Measurements from ENCODE around the gene HINT3.

The HINT3 gene

DNA sequence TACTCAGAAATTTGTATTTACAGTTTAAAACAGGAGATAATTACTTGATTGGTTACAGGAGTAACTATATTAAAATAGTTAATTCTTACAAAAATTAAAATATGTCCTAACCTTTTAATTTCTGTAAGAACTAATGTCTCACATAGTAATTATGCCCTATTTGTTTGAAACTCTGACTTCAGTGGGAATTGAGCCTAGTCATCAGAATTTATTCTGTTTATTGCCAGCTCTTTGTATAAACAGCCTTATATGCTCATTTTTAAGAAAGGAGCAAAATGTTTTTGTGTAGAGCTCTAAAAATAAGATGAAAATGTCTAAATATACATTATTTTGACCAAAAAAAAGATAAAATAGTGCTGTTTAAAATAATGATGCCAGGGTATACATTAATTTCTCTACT, 51.2 kb downstream of the HINT3 start:
- Histone ChIP-seq H3K9ac (ENCODE audit: low read length) (no peak overlapping the region), H3K4me2 (ENCODE audit: low read depth, low read length, poor library complexity, severe bottlenecking) (no peak overlapping the region), H3K9me3 (ENCODE audit: insufficient read depth, low read length) (no peaks in the 10 kb centered on the region), H3F3A (ENCODE audit: insufficient read depth) (peaks cover 5% of the 10 kb centered on the region; the same call in 1 of the 2 replicates), H3K4me3 (ENCODE audit: insufficient read depth, low read length, poor library complexity, severe bottlenecking) (no peak overlapping the region), H3K27ac (ENCODE audit: low read depth, low read length) (no peak overlapping the region), H3K79me2 (ENCODE audit: insufficient read depth, low read length) (no peaks in the 10 kb centered on the region; the same call in 1 of the 2 replicates), H3K36me3 (ENCODE audit: low read length) (peaks cover 55% of the 10 kb centered on the region; the same call in 1 of the 2 replicates), H3K9me2 (replicated peaks; ENCODE audit: insufficient read depth, low read length) (no peaks in the 10 kb centered on the region), H2AFZ (ENCODE audit: low read depth, low read length, severe bottlenecking) (no peak overlapping the region), H4K20me1 (ENCODE audit: low read depth, low read length) (no peaks in the 10 kb centered on the region), H3K27me3 (ENCODE audit: low read length) (no peaks in the 10 kb centered on the region)
- no peak for TF ChIP-seq EZH2phosphoT487 (conservative IDR thresholded peaks at IDR 0.05; ENCODE audit: low read length)
- TF ChIP-seq, protein P1, sequence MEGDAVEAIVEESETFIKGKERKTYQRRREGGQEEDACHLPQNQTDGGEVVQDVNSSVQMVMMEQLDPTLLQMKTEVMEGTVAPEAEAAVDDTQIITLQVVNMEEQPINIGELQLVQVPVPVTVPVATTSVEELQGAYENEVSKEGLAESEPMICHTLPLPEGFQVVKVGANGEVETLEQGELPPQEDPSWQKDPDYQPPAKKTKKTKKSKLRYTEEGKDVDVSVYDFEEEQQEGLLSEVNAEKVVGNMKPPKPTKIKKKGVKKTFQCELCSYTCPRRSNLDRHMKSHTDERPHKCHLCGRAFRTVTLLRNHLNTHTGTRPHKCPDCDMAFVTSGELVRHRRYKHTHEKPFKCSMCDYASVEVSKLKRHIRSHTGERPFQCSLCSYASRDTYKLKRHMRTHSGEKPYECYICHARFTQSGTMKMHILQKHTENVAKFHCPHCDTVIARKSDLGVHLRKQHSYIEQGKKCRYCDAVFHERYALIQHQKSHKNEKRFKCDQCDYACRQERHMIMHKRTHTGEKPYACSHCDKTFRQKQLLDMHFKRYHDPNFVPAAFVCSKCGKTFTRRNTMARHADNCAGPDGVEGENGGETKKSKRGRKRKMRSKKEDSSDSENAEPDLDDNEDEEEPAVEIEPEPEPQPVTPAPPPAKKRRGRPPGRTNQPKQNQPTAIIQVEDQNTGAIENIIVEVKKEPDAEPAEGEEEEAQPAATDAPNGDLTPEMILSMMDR (IDR thresholded peaks at IDR 0.05; ENCODE audit: insufficient read depth, low read length, poor library complexity, severe bottlenecking) = no peak

DNA sequence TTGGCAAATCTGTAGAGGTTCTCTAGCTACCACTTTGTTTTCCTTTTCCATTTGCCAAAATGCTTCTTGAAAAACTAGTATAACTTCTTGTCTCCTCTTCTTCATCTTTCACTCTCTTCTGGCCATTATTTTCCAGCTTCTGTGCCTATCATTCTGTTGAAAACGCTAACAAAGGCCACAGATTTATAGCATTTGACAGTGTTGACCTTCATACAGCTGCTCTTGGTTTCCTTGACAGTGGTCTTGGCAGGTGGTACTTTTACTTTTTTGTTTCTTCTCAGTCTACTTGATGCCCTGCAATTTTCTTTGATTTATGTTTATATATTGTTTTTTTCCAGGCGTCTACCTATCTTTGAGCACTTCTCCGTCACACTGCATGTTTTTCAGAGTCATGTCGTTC, 53.5 kb downstream of the HINT3 start:
- H3K36me3 ChIP-seq (ENCODE audit: low read length) = peaks cover 50% of the 10 kb centered on the region; the same call in 1 of the 2 replicates
- H3K9me3 ChIP-seq (ENCODE audit: insufficient read depth, low read length) = no peaks in the 10 kb centered on the region
- no peaks in the 10 kb centered on the region for H3K9me2 ChIP-seq (replicated peaks; ENCODE audit: insufficient read depth, low read length)
- no peaks in the 10 kb centered on the region for H4K20me1 ChIP-seq (ENCODE audit: low read depth, low read length)
- no peak overlapping the region for H3K27ac ChIP-seq (ENCODE audit: low read depth, low read length)
- H3F3A ChIP-seq (ENCODE audit: insufficient read depth) = peaks cover 5% of the 10 kb centered on the region; the same call in 1 of the 2 replicates
- H3K27me3 ChIP-seq (ENCODE audit: low read length) = no peaks in the 10 kb centered on the region
- H3K79me2 ChIP-seq (ENCODE audit: insufficient read depth, low read length) = no peaks in the 10 kb centered on the region; the same call in 1 of the 2 replicates
- H2AFZ ChIP-seq (ENCODE audit: low read depth, low read length, severe bottlenecking) = no peak overlapping the region
- H3K4me3 ChIP-seq (ENCODE audit: insufficient read depth, low read length, poor library complexity, severe bottlenecking) = no peak overlapping the region
- H3K4me2 ChIP-seq (ENCODE audit: low read depth, low read length, poor library complexity, severe bottlenecking) = no peak overlapping the region
- TF ChIP-seq EZH2phosphoT487 (conservative IDR thresholded peaks at IDR 0.05; ENCODE audit: low read length) = no peak
- TF ChIP-seq, protein P1 (IDR thresholded peaks at IDR 0.05; ENCODE audit: insufficient read depth, low read length, poor library complexity, severe bottlenecking) = no peak
- H3K9ac ChIP-seq (ENCODE audit: low read length) = no peak overlapping the region

DNA sequence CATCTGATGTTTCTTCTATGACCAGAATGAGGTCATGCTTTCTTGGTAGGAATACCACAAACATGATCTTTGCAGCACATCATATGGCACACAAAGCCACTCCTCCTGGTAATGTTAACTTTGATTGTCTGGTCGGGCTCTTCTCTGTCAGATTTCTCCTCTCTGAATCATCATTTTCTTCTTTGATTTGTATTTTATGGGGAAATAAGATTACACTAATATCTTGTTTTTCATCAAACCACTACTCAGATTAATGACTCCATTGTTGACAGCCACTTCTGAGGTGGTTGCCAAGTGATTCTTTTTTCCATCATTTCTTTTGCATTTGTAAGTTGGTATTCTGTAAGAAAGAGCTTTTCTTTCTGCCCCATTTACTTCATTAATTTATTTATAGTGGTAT, 59.3 kb downstream of the HINT3 start:
- peaks cover 63% of the 10 kb centered on the region for H3K36me3 ChIP-seq (ENCODE audit: low read length)
- no peaks in the 10 kb centered on the region for H3K27me3 ChIP-seq (ENCODE audit: low read length)

More for the DNA sequence above, 59.3 kb downstream of the HINT3 start:
- Histone ChIP-seq H2AFZ (ENCODE audit: low read depth, low read length, severe bottlenecking) (no peak overlapping the region), H3K9me2 (replicated peaks; ENCODE audit: insufficient read depth, low read length) (no peaks in the 10 kb centered on the region), H4K20me1 (ENCODE audit: low read depth, low read length) (no peaks in the 10 kb centered on the region), H3K27ac (ENCODE audit: low read depth, low read length) (no peak overlapping the region), H3K9me3 (ENCODE audit: insufficient read depth, low read length) (no peaks in the 10 kb centered on the region), H3K4me2 (ENCODE audit: low read depth, low read length, poor library complexity, severe bottlenecking) (no peak overlapping the region), H3F3A (ENCODE audit: insufficient read depth) (no peaks in the 10 kb centered on the region), H3K4me3 (ENCODE audit: insufficient read depth, low read length, poor library complexity, severe bottlenecking) (no peak overlapping the region), H3K79me2 (ENCODE audit: insufficient read depth, low read length) (no peaks in the 10 kb centered on the region), H3K9ac (ENCODE audit: low read length) (no peak overlapping the region)
- TF ChIP-seq EZH2phosphoT487 (conservative IDR thresholded peaks at IDR 0.05; ENCODE audit: low read length) = no peak
- TF ChIP-seq, protein P1 (IDR thresholded peaks at IDR 0.05; ENCODE audit: insufficient read depth, low read length, poor library complexity, severe bottlenecking) = no peak
